ENCODE measurements around the gene FBLN1.

The FBLN1 gene

GRCh38 chr22:45504373-45505341 is 2.0 kb downstream of the FBLN1 start:
- no peak for DNase-seq (ENCODE audit: low spot score)

- DNase-seq (ENCODE audit: low spot score), result no peak
These were observed 3.5 kb downstream of the FBLN1 start for GRCh38 chr22:45505991-45506747.

GRCh38 chr22:45506816-45507360 is 4.2 kb downstream of the FBLN1 start:
- DNase-seq (ENCODE audit: low spot score), result no peak

GRCh38 chr22:45507798-45508197 is 5.1 kb downstream of the FBLN1 start:
- no peak for DNase-seq (ENCODE audit: low spot score)

- DNase-seq (ENCODE audit: low spot score), result no peak
These were observed 6.1 kb downstream of the FBLN1 start for GRCh38 chr22:45508814-45509213.

- no peak for DNase-seq (ENCODE audit: low spot score)
These were observed 7.9 kb downstream of the FBLN1 start for GRCh38 chr22:45510376-45511232.

- DNase-seq (ENCODE audit: low spot score), result no peak
These were observed 9.2 kb downstream of the FBLN1 start for GRCh38 chr22:45511847-45512261.

- DNase-seq (ENCODE audit: low spot score), result no peak
These were observed 9.7 kb downstream of the FBLN1 start for GRCh38 chr22:45512363-45512762.

- no peak for DNase-seq (ENCODE audit: low spot score)
These were observed 13.0 kb downstream of the FBLN1 start for GRCh38 chr22:45515676-45516075.

GRCh38 chr22:45516163-45516562 is 13.5 kb downstream of the FBLN1 start:
- no peak for DNase-seq (ENCODE audit: low spot score)

GRCh38 chr22:45516923-45517675 is 14.4 kb downstream of the FBLN1 start:
- DNase-seq (ENCODE audit: low spot score), result no peak

- no peak for DNase-seq (ENCODE audit: low spot score)
These were observed 15.5 kb downstream of the FBLN1 start for GRCh38 chr22:45518136-45518535.

- no peak for DNase-seq (ENCODE audit: low spot score)
These were observed 15.9 kb downstream of the FBLN1 start for GRCh38 chr22:45518580-45518991.

GRCh38 chr22:45521178-45521577 is 18.5 kb downstream of the FBLN1 start:
- DNase-seq (ENCODE audit: low spot score), result no peak

- DNase-seq (ENCODE audit: low spot score), result no peak
These were observed 19.8 kb downstream of the FBLN1 start for GRCh38 chr22:45522462-45522861.

GRCh38 chr22:45524157-45524556 is 21.5 kb downstream of the FBLN1 start:
- DNase-seq (ENCODE audit: low spot score), result no peak

- DNase-seq (ENCODE audit: low spot score), result no peak
These were observed 22.3 kb downstream of the FBLN1 start for GRCh38 chr22:45524966-45525365.

- no peak for DNase-seq (ENCODE audit: low spot score)
These were observed 22.8 kb downstream of the FBLN1 start for GRCh38 chr22:45525480-45525879.

GRCh38 chr22:45526281-45526680 is 23.6 kb downstream of the FBLN1 start:
- DNase-seq (ENCODE audit: low spot score), result no peak

- DNase-seq (ENCODE audit: low spot score), result no peak
These were observed 24.2 kb downstream of the FBLN1 start for GRCh38 chr22:45526768-45527360.

GRCh38 chr22:45527456-45527855 is 24.8 kb downstream of the FBLN1 start:
- no peak for DNase-seq (ENCODE audit: low spot score)

All from CD4-positive, alpha-beta T cell treated with Interleukin-2 at 100 ng/mL for 4 hours (primary cell).